Measurements from ENCODE around the gene AKAP8L.

GRCh38 chr19:15399635-15400034, 19.2 kb downstream of the AKAP8L start:
- TF ChIP-seq CTCF (IDR thresholded peaks at IDR 0.05; ENCODE audit: poor library complexity), result no peak
- TF ChIP-seq EZH2 (IDR thresholded peaks at IDR 0.05; ENCODE audit: borderline replicate concordance), result no peak
- TF ChIP-seq EZH2phosphoT487 (IDR thresholded peaks at IDR 0.05; ENCODE audit: low read depth, severe bottlenecking, unreplicated experiment), result no peak

Data from hepatocyte (in vitro differentiated cells).